Stimulated activated naive CD8-positive, alpha-beta T cell treated with anti-CD3 and anti-CD28 coated beads, Interleukin-15, Interleukin-2, amounts not matched to agents 100 ng/mL and 50 ng/mL, for 24 hours (primary cell): ENCODE results near the gene DGKI.
"Not testable (repeated sequence)": the region's sequence is repeated elsewhere in the genome, so short reads cannot be mapped to it uniquely, and the experiment has no call there.

ENCODE experiments used
- H3K27ac Mint-ChIP-seq: one replicate; pipeline ENCODE4 v1.8.0; 2021; ENCODE audit warnings: mild to moderate bottlenecking, mixed read lengths
- H3K27me3 Mint-ChIP-seq: one replicate; pipeline ENCODE4 v1.8.0; 2021; ENCODE audit warnings: mixed read lengths
- H3K36me3 Mint-ChIP-seq: one replicate; pipeline ENCODE4 v1.8.0; 2021; ENCODE audit warnings: low read depth, mixed read lengths
- H3K4me1 Mint-ChIP-seq: one replicate; pipeline ENCODE4 v1.8.0; 2021; ENCODE audit warnings: low read depth, mixed read lengths
- H3K4me3 Mint-ChIP-seq: one replicate; pipeline ENCODE4 v1.8.0; 2021; ENCODE audit warnings: mild to moderate bottlenecking, mixed read lengths
- H3K9me3 Mint-ChIP-seq: one replicate; pipeline ENCODE4 v1.8.0; 2021; ENCODE audit warnings: mixed read lengths

DGKI gene

DNA sequence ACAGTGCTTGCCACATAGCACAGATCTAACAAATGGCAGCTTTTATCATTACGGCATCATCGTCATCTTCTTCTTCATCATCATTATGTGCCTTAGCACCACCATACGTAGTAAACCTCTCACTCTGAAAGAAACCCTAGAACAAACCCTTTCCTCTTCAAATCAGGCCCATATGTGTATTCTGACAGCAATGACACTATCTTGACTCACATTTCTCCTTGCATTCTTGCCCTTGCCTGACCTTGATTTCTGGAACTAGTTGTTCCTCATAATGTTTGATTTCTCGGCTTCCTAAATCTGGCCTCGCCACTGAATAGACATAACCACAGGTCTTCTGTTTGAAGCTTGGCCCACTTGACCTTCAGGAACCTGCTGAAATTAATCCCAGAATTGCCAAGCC lies 115.3 kb downstream of the DGKI start:
- Mint-ChIP-seq H3K9me3 (no peaks in the 10 kb centered on the region), H3K36me3 (no peaks in the 10 kb centered on the region), H3K27ac (no peak overlapping the region), H3K27me3 (peaks cover 12% of the 10 kb centered on the region), H3K4me3 (no peak overlapping the region), H3K4me1 (no peaks in the 10 kb centered on the region)

DNA sequence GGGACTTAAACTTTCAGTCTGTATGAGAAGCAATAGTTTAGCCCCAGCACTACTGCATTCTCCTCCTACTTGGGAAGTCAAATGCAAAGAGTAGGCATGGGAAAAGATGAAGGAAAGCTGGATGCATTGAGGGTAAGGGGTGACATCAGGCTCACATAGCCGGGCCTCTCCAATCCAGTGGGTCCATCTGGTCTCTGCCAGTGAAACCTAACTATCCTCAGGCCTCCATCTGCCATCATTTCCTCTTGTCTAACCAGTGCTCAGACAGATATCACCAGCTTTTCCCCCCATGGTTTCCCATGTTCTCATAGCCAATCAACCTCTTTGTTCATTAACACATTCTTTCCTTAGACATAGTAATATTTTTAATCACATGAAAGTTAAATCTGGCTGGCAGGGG lies 118.3 kb downstream of the DGKI start:
- Mint-ChIP-seq H3K27me3 (peaks cover 12% of the 10 kb centered on the region), H3K9me3 (no peaks in the 10 kb centered on the region), H3K4me1 (no peaks in the 10 kb centered on the region), H3K4me3 (no peak overlapping the region), H3K27ac (no peak overlapping the region), H3K36me3 (no peaks in the 10 kb centered on the region)

DNA sequence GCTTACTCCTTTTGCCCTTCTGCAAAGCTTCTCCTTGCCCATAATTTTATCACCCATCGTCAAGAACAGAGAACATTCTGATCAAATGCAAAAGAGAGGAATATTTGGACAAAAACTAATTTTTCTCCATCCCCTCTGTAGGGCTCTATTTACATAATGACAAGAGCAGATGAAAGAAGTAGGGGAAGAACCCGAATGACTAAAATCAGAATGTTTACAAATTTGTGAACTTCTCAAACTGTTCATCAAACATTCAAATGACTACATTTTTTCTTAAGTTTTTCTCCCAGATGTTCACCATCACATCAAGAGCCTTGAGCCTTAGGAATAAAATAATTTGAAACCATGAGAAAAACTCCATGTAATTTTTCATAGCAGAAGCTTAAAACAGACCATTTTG lies 119.4 kb downstream of the DGKI start:
- H3K9me3 Mint-ChIP-seq = no peaks in the 10 kb centered on the region
- H3K4me3 Mint-ChIP-seq = no peak overlapping the region
- peaks cover 7% of the 10 kb centered on the region for H3K27me3 Mint-ChIP-seq
- no peaks in the 10 kb centered on the region for H3K36me3 Mint-ChIP-seq
- H3K27ac Mint-ChIP-seq = no peak overlapping the region
- H3K4me1 Mint-ChIP-seq = no peaks in the 10 kb centered on the region

DNA sequence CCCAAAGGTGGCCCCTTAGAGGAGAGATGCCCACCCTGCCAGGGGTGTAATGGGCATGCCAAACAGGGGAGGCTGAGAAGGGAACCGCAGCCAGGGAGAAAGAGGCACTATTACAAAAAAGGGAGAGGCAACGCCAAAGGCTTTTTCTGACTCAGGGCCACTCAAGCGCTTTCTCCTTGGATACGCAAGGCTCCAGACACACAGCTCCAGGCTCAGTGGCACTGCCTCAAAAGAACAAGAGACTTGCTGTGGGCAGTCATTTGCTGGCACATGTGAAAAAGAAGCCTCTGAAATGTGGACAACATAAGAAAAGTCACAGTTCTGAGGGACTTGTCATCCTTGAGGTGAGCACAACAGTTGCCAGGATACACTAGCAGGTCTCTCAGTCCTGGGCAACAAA lies 128.4 kb downstream of the DGKI start:
- no peaks in the 10 kb centered on the region for H3K27me3 Mint-ChIP-seq
- H3K4me3 Mint-ChIP-seq = no peak overlapping the region
- no peaks in the 10 kb centered on the region for H3K4me1 Mint-ChIP-seq
- H3K27ac Mint-ChIP-seq = no peak overlapping the region
- H3K36me3 Mint-ChIP-seq = no peaks in the 10 kb centered on the region
- no peaks in the 10 kb centered on the region for H3K9me3 Mint-ChIP-seq

DNA sequence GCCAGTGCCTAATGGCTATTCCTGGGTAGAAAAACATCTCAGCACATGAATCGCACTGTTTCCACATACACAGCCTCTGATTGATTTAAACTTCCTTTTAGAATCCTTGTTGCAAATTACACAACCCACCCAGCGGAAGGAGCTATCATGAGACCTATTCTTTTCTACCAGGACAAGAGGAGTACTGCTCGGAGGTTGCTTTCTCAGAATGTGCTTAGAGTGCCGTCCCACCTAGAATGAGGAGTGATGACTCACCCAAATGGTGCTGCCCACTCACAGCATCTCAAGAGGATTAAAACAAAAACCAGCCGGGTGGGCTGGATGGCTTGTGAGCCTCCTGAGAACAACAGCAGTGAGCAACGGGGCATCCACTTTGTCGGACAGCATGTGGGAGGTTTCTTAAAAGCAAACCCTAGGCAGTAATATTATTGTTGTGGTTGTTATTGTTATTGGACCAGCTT lies 128.9 kb downstream of the DGKI start:
- Mint-ChIP-seq H3K9me3 (no peaks in the 10 kb centered on the region), H3K4me3 (no peak overlapping the region), H3K27ac (no peak overlapping the region), H3K36me3 (no peaks in the 10 kb centered on the region), H3K27me3 (no peaks in the 10 kb centered on the region), H3K4me1 (no peaks in the 10 kb centered on the region)

DNA sequence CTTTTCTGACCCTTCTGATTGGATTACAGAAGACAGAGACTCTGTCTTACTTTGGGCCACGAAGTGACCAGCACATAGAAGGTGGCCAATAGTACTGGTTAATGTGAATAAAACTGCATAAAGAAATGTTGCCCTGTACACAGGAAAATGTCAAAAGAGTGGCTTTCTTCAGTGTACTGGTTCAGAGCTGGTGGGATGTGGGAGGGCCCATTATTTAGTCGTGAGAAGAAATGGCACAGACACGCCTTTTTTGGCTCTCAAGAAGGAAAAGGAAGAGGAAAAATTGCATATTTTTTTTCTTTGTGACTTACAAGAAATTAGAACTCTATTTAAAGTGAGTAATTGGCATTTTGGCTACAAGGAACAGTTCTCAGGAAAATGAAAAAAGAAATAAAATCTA lies 129.7 kb downstream of the DGKI start:
- Mint-ChIP-seq H3K27me3 (no peaks in the 10 kb centered on the region), H3K4me1 (no peaks in the 10 kb centered on the region), H3K36me3 (no peaks in the 10 kb centered on the region), H3K4me3 (no peak overlapping the region), H3K9me3 (no peaks in the 10 kb centered on the region), H3K27ac (no peak overlapping the region)

DNA sequence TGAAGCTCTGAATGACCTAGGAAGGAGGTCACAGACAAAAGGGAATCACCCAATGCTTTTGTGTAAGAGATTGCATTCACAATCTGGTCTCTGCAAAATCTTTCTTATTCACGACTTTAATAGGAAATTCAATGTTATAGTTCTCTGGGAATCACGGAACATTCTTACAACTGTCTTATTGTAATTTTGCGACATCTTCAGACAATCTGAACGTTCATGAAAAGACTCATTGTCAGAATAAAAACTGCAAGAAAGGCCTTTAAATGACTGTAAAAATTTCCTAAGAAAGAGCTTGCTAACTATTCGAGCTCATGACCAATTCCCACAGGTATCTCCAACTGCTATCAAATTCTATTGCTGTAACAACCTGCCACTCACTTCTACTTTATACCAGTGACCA lies 130.7 kb downstream of the DGKI start:
- no peaks in the 10 kb centered on the region for H3K9me3 Mint-ChIP-seq
- no peak overlapping the region for H3K4me3 Mint-ChIP-seq

DNA sequence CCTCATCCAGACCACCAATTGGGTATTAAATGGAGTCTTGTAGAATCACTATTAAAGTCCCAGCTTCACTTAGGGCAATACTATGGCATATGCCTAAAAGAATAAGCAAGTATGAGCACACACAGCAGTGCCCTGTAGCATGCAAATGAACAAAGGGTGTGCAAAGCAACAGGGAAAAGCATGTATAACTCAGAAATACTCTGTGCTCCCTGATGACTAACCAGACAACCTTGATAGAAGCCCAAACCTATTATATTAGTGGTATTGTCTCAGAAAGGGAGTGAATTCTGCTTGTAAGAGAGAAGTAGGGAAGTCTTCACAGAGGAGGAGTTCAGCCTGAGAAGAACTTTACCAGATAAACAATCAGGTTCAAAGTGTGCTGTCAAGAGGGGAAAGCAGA lies 131.2 kb downstream of the DGKI start:
- Mint-ChIP-seq H3K36me3 (no peaks in the 10 kb centered on the region), H3K4me1 (no peaks in the 10 kb centered on the region), H3K27me3 (peaks cover 7% of the 10 kb centered on the region), H3K4me3 (no peak overlapping the region), H3K9me3 (no peaks in the 10 kb centered on the region), H3K27ac (no peak overlapping the region)

More for the DNA sequence above, 130.7 kb downstream of the DGKI start:
- Mint-ChIP-seq H3K4me1 (no peaks in the 10 kb centered on the region), H3K27me3 (peaks cover 3% of the 10 kb centered on the region), H3K36me3 (no peaks in the 10 kb centered on the region), H3K27ac (no peak overlapping the region)

DNA sequence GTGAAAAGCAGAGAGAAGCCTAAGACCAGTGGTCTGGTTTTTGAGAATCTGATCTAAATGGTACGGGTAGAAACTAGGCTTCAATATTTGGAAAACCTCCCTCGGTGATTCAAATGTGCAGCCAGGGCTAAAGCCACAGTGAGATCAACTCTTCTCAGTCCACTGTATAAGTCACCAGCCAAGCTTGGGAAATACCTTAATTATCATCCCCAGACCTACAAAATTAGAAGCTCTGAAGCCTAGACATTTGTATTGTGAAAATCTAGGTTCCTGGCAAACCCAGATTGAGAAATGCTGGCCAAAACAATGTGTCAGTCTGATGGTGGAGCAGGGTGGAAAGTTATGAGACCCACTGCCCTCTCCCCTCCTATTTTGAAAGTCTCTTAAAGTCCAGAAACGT lies 131.7 kb downstream of the DGKI start:
- Mint-ChIP-seq H3K4me3 (no peak overlapping the region), H3K27ac (no peak overlapping the region), H3K27me3 (peaks cover 8% of the 10 kb centered on the region), H3K36me3 (no peaks in the 10 kb centered on the region), H3K4me1 (no peaks in the 10 kb centered on the region), H3K9me3 (no peaks in the 10 kb centered on the region)

DNA sequence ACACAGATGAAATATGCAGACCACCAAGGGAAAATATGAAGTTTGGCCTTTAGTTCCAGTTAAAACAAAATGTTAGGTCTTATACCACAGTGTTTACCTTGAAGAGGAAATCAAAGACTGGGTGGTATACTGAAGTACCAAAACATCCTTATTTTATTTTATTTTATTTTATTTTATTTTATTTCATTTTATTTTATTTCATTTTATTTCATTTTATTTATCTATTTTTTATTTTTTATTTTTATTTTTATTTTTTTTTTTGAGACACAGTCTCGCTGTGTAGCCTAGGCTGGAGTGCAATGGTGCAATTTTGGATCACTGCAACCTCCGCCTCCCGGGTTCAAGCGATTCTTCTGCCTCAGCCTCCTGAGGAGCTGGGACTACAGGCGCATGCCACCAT lies 140.4 kb downstream of the DGKI start:
- H3K27me3 Mint-ChIP-seq = peaks cover 10% of the 10 kb centered on the region
- H3K4me3 Mint-ChIP-seq, H3K36me3 Mint-ChIP-seq, H3K27ac Mint-ChIP-seq, H3K4me1 Mint-ChIP-seq: not testable (repeated sequence)
- peaks cover 23% of the 10 kb centered on the region for H3K9me3 Mint-ChIP-seq

DNA sequence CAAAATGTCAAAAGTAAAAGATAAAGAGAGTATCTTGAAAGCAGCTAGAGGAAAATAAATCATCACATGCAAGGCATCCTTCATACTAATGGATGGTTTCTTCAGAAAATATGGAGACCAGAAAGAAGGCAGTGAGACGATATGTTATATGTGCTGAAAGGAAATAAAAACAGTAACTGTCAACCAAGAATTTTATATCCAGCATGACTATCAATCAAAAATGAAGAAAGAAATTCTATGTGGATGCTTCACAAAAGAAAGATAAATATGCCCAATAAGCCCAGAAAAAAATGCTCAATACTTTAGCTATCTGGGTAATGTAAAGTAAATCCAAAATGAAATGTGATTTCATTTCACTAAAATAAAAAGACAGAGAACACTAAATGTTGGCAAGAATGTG lies 142.1 kb downstream of the DGKI start:
- Mint-ChIP-seq H3K9me3 (peaks cover 23% of the 10 kb centered on the region), H3K27me3 (no peaks in the 10 kb centered on the region), H3K4me3 (no peak overlapping the region), H3K4me1 (no peaks in the 10 kb centered on the region), H3K36me3 (no peaks in the 10 kb centered on the region), H3K27ac (no peak overlapping the region)

DNA sequence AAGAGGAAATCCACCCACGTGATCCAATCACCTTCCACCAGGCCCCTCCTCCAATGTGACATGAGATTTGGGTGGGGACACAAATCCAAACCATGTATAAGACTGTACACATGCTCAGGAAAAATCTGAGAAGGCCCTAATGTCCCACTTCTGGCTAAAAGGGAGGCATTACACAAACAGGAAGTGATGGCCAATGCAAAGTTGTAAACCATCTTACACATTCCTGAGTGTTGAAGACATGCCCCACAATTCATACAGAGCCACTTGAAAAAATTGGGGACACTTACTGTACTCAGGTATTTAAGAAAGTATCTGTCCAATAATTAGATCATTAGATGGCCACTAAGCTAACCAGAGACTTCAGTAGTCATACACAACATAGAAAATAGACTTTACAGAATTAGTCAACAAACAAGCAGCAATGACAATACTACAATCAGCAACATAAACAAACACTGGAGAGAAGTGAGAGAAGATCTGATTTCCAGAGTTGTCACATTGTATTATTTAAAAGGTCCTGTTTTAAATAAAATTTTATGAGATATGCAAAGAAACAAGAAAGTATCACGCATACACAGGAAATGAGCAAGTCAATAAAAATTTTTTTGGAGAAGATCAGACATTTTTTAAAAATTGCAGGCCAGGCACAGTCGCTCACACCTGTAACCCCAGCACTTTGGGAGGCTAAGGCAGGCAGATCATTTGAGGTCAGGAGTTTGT lies 143.3 kb downstream of the DGKI start:
- Mint-ChIP-seq H3K9me3 (peaks cover 23% of the 10 kb centered on the region), H3K27me3 (no peaks in the 10 kb centered on the region), H3K4me3 (no peak overlapping the region), H3K36me3 (no peaks in the 10 kb centered on the region), H3K4me1 (no peaks in the 10 kb centered on the region), H3K27ac (no peak overlapping the region)

DNA sequence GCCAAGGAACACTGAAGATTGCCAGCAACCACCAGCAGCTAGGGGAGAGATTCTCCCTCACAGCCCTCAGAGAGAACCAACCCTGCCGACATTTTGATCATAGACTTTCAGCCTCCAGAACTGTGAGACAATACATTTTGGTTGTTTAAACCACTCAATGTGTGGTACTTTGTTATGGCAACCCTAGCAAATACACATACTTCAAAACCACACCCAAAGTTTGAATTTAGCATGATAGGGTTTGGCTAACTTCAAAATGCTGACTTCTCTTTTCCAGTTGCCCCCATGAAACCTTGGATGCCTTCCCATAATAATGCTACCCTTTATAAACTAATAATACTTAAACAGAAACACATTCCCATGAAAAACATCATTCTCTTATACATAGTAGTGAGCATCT lies 149.8 kb downstream of the DGKI start:
- Mint-ChIP-seq H3K4me1 (no peaks in the 10 kb centered on the region), H3K27ac (no peak overlapping the region), H3K9me3 (no peaks in the 10 kb centered on the region), H3K36me3 (no peaks in the 10 kb centered on the region), H3K4me3 (no peak overlapping the region), H3K27me3 (peaks cover 5% of the 10 kb centered on the region)

DNA sequence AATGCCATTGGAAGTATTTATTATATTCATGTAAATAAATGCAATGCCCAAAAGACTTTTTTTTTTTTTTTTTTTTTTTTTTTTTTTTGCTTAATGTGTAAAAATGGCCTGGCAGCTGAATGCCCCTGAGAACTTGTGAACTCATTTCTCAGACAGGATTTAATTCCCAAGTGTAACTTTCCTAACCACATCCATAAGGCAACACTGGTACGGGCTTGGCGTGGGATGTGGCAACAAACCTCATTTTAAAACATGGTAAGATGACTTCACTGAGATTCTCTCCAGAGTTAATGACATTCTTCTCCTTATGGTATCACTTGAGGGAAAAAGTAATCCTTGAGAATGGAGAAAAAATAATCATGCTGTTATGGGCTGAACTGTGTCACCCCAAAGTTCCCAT lies 150.4 kb downstream of the DGKI start:
- no peaks in the 10 kb centered on the region for H3K4me1 Mint-ChIP-seq
- no peak overlapping the region for H3K4me3 Mint-ChIP-seq
- peaks cover 5% of the 10 kb centered on the region for H3K27me3 Mint-ChIP-seq
- no peak overlapping the region for H3K27ac Mint-ChIP-seq
- H3K36me3 Mint-ChIP-seq = no peaks in the 10 kb centered on the region
- H3K9me3 Mint-ChIP-seq = no peaks in the 10 kb centered on the region

DNA sequence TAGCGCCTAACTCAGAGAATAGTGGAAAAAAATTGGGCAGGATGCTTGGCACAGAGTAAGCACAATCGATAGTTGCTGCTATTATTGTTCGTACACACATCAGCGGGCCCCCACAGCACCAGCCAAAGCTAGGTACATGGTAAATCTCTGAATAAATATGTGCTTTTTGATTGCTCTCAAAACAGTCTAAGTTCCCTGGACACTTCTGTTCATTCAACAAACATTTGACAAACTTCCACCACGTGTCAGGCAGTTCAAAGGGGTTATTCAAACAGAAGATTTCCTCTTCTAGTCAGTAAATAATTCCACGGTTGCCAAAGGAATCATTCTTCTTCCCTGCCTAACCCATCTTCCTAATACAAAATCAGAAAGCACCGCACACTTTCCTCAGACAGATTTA lies 150.8 kb downstream of the DGKI start:
- no peaks in the 10 kb centered on the region for H3K4me1 Mint-ChIP-seq
- peaks cover 5% of the 10 kb centered on the region for H3K27me3 Mint-ChIP-seq
- no peak overlapping the region for H3K4me3 Mint-ChIP-seq
- no peaks in the 10 kb centered on the region for H3K9me3 Mint-ChIP-seq
- no peak overlapping the region for H3K27ac Mint-ChIP-seq
- H3K36me3 Mint-ChIP-seq = no peaks in the 10 kb centered on the region

DNA sequence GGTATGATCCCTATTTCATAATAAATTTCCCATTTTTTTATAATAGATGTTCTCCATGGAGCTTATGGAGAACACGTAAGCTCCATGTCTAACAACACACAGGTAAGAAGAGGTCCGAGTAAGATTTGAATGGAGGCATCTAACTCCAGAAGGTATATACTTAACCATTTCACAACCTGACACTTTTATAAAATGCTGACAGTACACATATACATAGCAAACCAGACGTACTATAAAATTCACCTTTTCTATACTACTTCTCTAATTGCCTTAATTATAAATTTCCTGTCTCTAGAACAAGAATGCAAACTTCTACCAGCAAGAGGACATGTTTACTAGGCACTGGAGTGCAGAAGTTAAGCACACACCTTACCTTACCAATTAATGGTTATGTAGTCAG lies 151.3 kb downstream of the DGKI start:
- Mint-ChIP-seq H3K27me3 (peaks cover 5% of the 10 kb centered on the region), H3K9me3 (no peaks in the 10 kb centered on the region), H3K4me3 (no peak overlapping the region), H3K27ac (no peak overlapping the region), H3K36me3 (no peaks in the 10 kb centered on the region), H3K4me1 (no peaks in the 10 kb centered on the region)
